ACHN (cell line): ENCODE results near the gene CUX1.
"Not testable (repeated sequence)": the region's sequence is repeated elsewhere in the genome, so short reads cannot be mapped to it uniquely, and the experiment has no call there.

Source experiments
- DNase-seq: peaks from one replicate; pipeline ENCODE4 v3.0.0-alpha.2; 2015
- in situ Hi-C: cut with HindIII; loops from 2 replicates; pipeline ENCODE4 v1.10.0; 2017; ENCODE audit warnings: low sequenced_read_pairs, low pct_ligation_motif_present, low pct_unique_long_range_greater_than_20kb

Gene CUX1

DNA sequence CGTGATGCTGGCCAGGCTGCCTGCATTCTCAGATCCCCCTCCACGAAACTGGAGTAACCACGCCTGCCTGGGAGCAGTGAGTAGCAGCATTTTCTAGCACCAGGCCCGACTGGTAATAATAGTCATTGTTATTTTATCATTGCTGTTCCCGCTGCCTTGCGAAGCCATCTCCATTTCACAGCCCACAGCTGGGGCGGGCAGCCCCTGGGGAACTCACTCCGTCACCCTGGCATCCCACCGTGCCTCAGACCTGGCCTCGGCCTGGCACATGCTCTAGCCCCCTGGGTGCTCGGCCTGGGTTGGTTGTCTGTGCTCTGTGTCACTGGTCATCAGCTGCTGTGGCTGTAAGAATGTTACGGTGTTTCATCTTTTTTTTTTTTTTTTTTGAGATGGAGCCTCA is 411.5 kb downstream of the CUX1 start:
- in situ Hi-C loops, result no loop called here
- DNase-seq, result no peak

DNA sequence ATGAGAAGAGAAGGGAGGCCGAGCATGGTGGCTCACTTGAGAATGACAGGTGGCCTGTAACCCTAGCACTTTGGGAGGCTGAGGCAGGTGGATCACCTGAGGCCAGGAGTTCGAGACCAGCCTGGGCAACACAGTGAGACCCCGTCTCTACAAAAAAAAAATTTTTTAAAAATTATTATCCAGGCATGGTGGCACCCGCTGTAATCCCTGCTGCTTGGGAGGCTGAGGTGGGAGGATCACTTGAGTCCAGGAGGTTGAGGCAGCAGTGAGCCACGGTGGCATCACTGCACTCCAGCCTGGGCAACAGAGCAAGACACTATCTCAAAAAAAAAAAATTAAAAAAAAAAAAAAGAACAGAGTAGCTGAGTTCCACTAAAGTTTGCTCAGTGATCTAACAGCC is 412.7 kb downstream of the CUX1 start:
- in situ Hi-C loops, result not testable (repeated sequence)

DNA sequence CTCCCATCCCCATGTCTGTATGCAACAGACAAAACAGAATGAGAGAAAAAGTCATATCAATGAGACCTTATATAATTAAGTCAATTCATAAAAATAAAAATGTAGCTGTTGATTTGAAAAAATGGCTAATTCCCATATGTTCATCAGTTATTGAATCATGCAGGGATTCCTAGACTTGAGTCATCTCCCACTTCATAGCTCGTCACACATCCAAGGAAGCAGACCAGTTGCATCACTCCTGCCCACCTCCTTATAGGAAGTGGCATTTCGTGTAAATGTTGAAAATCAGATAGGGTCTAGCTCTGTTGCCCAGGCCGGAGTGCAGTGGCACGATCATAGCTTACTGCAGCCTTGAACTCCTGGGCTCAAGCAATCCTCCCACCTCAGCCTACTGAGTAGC is 413.2 kb downstream of the CUX1 start:
- in situ Hi-C loops, result no loop called here
- no peak for DNase-seq

More for the DNA sequence above, 412.7 kb downstream of the CUX1 start:
- DNase-seq, result not testable (repeated sequence)

DNA sequence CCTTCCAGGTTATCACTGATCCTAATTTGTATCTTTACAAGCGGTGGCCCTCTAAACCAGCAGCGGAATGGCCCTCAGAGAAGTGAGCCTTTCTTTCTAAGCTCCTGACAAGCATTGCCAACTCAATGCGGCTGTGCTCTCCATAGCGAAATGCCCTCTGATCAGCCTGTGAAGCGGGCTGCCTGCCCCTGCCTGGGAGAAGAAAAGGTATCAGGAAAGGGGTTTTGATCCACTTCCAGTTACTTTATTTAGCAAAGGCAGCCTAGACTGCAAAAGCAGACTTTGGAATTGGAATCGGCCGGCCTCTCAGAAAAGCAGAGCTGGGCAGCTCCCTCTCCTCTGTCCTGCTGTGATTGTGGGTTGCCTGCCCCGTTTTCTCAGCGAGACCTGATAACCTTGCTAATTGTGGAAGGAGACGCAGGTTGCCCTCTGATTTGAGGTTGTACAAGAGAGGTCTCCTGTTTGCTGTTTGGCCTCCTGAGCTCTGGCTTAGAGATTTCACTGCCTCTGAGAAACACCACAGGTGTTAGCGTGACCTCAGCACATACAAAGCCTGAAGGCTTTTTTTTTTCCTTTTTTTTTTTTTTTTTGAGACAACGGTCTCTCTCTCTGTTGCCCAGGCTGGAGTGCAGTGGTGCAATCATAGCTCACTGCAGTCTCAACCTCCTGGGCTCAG is 415.3 kb downstream of the CUX1 start:
- DNase-seq, result no peak
- in situ Hi-C loops, result no loop called here

DNA sequence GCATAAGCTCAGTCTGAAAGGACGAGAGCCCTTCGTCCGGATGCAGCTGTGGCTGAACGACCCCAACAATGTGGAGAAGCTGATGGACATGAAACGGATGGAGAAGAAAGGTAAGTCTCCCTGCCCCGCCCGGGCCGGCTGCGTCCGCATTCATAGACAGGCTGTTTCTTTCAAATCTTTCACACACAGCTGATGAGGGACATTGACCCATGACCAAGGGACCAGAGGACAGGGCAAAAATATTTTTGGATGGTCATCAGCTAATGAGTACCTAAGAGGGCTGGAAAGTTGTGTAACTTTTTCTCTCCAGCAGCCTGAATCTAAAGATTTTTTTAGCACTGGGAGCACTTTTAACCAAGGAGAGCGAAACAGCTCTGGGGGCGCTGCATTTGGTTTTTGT is 416.7 kb downstream of the CUX1 start:
- in situ Hi-C loops, result no loop called here
- no peak for DNase-seq

DNA sequence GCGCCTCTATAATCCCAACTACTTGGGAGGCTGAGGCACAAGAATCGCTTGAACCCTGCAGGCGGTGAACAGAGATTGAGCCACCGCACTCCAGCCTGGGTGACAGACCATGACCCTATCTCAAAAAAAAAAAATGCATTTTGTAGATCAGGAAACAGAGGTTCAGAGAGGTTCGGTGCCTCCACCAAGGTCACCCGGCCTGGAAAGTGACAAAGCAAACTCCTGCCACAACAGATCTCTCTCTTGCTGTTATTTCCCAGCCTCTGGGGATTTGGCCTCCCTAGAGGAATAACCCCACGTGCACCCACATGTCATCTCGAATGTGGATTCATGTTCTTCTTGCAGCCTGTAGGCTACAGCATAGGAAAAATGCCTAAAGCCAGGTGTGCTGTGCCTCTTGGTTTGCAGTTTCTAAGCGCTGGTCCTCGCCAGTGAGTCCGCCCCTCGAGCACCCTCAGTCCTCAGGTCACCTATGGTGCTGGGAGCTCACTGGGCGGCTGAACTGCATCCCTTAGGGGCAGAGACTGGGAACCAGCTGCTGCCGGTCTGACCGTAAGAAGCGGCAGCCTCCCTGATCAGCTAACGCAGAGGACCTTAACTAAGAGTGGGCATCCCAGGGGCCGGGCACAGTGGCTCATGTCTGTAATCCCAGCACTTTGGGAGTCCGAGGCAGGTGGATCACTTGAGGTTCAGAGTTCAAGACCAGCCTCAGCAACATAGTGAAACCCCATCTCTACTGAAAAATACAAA is 417.6 kb downstream of the CUX1 start:
- DNase-seq, result no peak
- in situ Hi-C loops, result no loop called here

DNA sequence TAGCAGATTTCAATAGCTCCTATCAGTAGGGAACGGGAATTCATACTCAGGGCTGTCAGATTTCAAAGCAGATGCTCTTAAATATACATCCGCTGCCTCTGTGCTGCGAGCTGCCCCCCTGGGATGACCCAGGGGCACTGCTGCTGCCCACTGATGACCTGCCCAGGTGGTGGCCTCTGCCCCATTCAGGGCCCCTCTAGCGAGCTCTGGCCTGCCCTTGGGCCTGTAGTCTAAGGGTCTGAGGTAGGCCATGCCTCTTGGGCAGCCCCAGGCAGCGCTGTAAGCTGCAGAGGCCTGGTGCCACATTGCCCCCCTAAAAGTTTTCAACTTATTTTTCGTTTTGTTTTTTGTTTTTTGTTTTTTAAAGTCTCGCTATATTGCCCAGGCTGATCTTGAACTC is 418.7 kb downstream of the CUX1 start:
- in situ Hi-C loops, result no loop called here

DNA sequence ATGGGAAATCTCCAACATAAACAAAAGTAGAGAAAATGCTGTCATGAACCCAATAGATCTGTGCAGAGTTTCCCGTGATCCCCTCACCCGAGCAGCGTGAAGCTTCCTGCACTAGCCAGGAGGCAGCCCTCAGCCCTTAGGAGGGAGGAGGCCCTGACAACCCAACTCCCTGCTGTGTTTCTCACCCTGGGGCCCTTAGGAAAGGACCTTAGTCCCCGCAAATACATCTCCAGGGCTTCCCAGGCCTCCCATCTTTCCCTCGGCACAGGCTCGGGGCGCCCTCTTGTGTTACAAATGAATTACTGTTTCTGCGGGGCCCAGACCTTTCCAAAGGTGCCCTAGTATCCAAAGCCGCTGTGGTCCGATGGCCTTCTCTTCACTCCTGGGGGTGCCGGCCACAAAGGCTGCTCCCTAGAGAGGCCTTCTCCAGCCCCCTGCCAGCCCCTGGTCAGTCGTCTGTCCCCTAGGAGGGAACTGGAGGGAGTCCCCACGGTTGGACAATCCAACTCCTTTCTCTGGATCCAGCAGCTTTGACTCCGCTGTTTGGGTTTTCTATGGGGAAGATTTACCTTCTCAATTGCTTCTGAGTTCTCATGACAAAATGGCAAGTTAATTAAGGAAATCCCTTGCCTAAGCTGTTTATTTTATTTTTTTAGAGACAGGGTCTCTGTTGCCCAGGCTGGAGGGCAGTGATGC is 419.3 kb downstream of the CUX1 start:
- in situ Hi-C loops, result no loop called here
- DNase-seq, result peak; percentile 78

More for the DNA sequence above, 418.7 kb downstream of the CUX1 start:
- DNase-seq, result no peak

DNA sequence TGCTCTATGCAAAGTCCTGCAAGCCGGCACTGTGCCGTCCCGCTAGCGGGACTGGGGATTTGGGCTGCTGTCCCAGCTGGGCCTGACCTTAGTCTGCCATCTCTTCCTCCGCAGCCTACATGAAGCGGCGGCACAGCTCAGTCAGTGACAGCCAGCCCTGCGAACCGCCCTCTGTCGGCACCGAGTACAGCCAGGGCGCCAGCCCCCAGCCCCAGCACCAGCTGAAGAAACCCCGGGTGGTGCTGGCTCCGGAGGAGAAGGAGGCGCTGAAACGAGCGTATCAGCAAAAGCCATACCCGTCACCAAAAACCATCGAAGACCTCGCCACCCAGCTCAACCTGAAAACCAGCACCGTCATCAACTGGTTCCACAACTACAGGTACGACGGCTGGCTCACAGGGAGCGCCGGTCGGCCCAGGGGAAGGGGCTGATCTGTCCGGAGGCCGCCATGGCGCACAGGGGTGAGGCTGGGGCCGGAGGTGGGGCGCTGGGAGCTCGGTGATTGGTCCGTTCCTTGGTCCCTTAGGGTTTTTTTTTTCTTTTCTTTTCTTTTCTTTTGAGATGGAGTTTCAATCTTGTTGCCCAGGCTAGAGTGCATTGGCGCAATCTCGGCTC is 421.9 kb downstream of the CUX1 start:
- in situ Hi-C loops, result no loop called here
- DNase-seq, result no peak

DNA sequence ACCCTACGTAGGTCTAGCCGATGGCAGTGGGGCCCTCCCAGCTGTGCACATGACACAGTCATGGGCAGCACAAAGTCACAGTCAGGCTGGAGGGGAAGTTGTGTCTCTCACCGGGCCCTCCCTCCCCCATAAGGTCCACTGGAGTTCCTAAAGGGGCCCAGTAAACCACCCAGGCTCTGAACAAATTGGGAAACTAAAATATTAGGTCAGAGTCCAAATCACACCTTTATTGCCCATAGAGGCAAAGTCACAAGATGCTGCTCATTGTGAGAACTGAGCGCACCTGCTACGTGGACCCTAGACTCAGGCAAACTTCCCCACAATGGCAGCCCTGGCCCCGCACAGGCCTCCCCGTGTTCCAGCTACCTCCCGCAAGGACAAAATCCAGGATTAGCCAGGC is 424.0 kb downstream of the CUX1 start:
- in situ Hi-C loops, result no loop called here
- no peak for DNase-seq

DNA sequence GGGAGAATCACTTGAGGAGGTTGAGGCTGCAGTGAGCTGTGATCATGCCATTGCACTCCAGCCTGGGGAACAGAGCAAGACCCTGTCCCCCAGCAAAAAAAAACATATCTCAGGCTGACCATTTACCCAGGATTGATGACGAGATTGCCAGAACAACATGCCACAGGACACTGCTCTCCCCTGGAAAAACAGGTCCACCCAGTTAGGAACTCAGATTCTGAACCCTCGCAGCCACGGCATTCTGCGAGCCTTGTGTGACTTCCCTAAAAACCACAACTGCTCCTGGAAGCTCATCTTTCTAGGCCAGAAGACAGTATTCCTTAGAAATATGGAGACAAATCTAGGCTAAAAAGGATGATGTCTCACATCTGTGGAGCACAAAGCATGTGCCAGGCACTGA is 427.2 kb downstream of the CUX1 start:
- in situ Hi-C loops, result no loop called here
- no peak for DNase-seq

DNA sequence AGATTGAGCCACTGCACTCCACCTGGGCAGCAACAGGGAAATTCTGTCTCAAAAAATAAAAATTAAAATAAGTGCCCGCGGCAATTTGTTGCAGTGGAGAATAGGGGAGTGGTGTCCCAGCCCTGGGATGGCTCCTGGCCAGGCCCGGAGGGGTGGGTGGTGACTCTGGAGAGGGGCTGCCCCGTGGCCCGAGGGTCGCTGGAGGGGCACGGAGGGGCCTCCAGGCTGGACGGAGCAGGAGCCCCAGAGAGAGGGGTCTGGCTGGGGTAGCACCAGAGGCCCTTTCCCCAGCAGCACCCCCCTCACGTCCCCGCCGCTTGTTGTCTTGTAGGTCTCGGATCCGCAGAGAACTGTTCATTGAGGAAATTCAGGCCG is 430.6 kb downstream of the CUX1 start:
- in situ Hi-C loops, result no loop called here
- no peak for DNase-seq

DNA sequence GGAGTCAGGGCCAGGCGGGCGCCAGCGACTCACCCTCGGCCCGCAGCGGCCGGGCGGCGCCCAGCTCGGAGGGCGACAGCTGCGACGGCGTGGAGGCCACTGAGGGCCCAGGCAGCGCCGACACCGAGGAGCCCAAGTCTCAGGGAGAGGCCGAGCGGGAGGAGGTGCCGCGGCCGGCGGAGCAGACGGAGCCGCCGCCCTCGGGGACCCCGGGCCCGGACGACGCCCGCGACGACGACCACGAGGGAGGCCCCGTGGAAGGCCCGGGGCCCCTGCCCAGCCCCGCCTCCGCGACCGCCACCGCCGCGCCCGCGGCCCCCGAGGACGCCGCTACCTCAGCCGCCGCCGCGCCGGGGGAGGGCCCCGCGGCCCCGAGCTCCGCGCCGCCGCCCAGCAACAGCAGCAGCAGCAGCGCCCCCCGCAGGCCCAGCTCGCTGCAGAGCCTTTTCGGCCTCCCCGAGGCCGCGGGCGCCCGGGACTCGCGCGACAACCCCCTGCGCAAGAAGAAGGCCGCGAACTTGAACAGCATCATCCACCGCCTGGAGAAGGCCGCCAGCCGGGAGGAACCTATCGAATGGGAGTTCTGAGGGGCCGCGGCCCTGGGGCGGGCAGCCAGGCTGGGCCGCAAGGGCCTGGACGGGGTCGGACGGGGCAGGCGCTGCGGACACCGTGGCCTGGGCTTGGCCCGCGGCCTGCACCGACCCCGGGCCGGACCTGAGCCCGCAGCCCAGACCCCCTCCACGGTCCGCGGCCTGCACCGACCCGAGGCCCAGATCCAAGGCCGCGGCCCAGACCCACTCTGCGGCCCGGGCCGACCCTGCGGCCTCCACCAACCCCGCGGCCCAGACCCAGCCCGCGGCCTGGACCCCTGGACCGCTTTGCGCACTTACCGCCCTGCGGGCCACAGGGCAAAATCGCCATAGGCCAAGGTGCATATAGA is 431.3 kb downstream of the CUX1 start:
- in situ Hi-C loops, result no loop called here
- no peak for DNase-seq

DNA sequence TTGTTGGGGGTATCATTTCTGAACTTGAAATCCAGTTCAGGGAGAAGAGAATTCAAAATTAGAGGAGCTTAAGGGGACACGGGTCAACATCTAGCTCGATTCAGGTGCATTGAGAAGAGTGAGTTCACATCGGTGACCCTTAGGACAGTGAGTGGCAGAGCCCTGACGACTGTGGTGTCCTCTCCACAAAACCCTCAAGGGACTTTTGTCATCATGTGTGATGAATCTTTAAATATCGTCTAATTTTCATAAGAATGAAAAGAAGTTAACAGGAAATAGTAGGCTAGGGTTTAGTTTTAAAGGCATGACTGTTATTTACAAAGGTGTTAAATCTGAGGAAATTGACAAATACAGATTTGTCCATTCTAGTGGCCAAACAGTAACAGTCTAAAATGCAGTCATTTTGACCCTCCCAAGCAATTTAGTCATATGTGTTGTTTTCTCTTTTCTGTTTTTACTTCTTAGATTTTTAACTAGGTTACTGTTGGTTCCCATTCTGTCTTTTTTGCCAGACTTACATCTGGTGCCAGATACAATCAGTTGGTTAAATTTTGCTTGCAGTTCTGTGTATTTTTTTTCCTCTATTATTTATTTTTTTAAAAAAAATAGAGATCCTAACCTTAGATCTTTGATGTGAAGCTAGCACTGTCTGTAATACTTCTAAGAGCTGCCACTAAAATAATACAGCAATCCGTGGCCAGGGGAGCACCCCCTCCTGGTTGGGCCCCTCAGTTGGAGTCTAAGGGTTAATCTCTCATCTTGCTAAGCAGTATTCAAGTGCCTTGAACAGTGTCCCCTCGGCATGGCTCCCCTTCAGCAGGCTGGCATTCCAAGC is 434.3 kb downstream of the CUX1 start:
- DNase-seq, result no peak
- in situ Hi-C loops, result no loop called here

DNA sequence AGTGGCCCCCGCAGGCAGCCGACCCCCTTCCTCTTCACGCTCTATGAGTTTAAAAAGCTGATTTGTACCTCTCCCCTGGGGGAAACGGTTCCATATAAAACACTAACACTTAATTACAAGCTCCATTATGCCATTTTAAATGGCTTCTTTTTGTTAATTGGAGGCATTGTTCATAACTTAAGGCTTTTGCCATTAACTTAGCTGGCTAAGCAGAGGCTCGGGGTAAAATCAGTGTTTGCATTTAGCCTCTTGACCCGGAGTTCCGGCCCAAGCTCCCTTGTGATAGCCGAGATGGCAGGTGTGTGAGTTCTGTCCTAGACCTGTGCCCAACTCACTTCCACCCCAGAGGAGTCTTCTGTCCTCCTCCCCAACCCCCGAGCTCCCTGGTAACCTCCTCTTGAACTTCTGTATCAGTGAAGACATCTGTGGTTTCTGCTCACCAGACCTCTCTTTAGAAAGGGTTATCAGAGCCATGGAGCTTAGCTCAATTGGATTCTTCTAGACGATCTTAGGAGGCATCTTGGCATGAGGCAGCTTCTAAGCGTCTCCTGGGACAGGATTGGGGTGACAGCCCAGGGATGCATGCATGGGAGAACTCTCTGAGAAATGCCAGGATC is 435.0 kb downstream of the CUX1 start:
- in situ Hi-C loops, result no loop called here
- no peak for DNase-seq

DNA sequence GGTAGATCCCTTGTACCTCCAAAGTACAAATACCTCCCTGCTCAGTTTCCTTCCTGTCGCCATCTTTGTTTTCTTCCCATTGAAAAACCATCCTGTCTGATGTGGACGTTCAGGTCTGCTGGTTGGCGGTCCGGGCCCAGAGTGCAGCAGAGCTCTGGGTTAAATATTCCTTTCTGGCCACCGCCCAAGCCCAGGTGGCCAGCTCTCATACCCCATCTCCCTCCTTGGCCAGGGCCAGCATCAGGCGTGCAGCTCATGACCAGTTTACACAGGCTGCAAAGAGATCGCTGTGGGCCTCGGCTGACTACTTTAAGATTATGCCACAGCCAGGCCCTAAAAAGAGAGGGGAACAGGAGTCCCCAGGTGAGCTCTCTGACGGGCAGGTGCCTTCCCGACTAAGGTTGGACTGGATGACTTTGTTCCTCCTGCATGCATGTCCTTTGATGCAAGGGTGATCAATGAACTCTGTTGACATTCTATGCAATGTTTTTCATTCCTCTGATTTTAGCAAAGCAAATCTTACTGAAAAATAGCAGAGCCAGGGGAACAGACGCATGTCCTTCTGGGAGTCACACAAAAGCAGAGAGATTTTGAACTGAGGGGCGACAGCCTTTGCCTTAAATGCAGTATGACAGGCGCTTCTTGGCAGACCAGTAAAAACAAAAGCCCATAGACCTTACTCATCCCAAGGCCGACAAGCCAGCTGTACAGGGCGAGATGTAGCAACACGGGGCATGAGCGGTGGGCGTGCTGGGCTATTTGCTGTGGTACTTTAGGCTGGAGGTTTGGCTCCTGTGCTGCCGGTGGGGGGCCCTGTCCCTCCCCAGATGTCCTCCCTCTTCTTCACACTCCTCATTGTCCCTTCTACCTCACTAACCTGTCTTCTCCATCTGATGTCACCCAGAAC is 435.9 kb downstream of the CUX1 start:
- in situ Hi-C loops, result no loop called here
- DNase-seq, result no peak
